Caco-2 (cell line): Measurements from ENCODE around the gene FAM118B. TPM values are rescaled to one million over a fixed set of nuclear protein-coding genes. Genes with fewer than 3 reads are reported as not detected.

Experiments
- BruUV-seq: library from RNA; stranded (reverse); fragments of 400-500 nt; replicated peaks from 2 replicates; lab custom pipeline; 2021; lab: Mats Ljungman, UMichigan
- CTCF ChIA-PET: fragments of 300-600 bp; sonication (Branson Sonifier 250); formaldehyde crosslinking; loops from one replicate; lab custom pipeline; 2022; ENCODE audit warnings: antibody characterized with exemption; lab: Charles Lee
- POLR2A ChIA-PET: fragments of 300-600 bp; sonication (Branson Sonifier 250); formaldehyde crosslinking; loops from one replicate; lab custom pipeline; 2022; ENCODE audit warnings: antibody characterized with exemption; lab: Charles Lee
- DNase-seq, 2 experiments: peaks; one replicate each; pipeline versions ENCODE4 v3.0.0 to v3.0.0-alpha.2; 2020 to 2022
- H3K27me3 ChIP-seq: replicated peaks from 2 replicates; pipeline ENCODE4 v1.6.0; 2011; ENCODE audit warnings: low read length; ENCODE audit not compliant: control insufficient read depth, insufficient read depth
- H3K36me3 ChIP-seq: 2 replicates; pipeline ENCODE4 v1.5.1; 2011; ENCODE audit warnings: low read length; ENCODE audit not compliant: control insufficient read depth, insufficient read depth
- H3K4me1 ChIP-seq: fragments of 250-450 bp; sonication (Bioruptor Pico); 2 replicates; pipeline ENCODE4 v1.5.1; 2020; ENCODE audit warnings: mild to moderate bottlenecking
- H3K4me3 ChIP-seq: 2 replicates; pipeline ENCODE4 v1.5.1; 2011; ENCODE audit warnings: low read depth, mild to moderate bottlenecking, control low read depth, low read length
- H3K9me3 ChIP-seq: fragments of 250-450 bp; sonication (Bioruptor Pico); 2 replicates; pipeline ENCODE4 v1.5.1; 2020; ENCODE audit warnings: mild to moderate bottlenecking, moderate library complexity
- H3K27ac Mint-ChIP-seq: one replicate; pipeline ENCODE4 v1.8.0; 2022; ENCODE audit warnings: mixed read lengths; ENCODE audit not compliant: unreplicated experiment
- H3K27me3 Mint-ChIP-seq: one replicate; pipeline ENCODE4 v1.8.0; 2022; ENCODE audit warnings: mixed read lengths; ENCODE audit not compliant: insufficient read depth, unreplicated experiment
- H3K36me3 Mint-ChIP-seq: one replicate; pipeline ENCODE4 v1.8.0; 2022; ENCODE audit warnings: mild to moderate bottlenecking, mixed read lengths; ENCODE audit not compliant: insufficient read depth, unreplicated experiment
- H3K4me1 Mint-ChIP-seq: one replicate; pipeline ENCODE4 v1.8.0; 2022; ENCODE audit warnings: low read depth, mixed read lengths; ENCODE audit not compliant: unreplicated experiment
- H3K4me3 Mint-ChIP-seq: one replicate; pipeline ENCODE4 v1.8.0; 2022; ENCODE audit warnings: mild to moderate bottlenecking, moderate library complexity, mixed read lengths; ENCODE audit not compliant: unreplicated experiment
- H3K9me3 Mint-ChIP-seq: one replicate; pipeline ENCODE4 v1.8.0; 2022; ENCODE audit warnings: mixed read lengths; ENCODE audit not compliant: unreplicated experiment
- CTCF ChIP-seq, 2 experiments: fragments of 200-600 bp in 1 of 2; IDR thresholded peaks; 1 replicate in 1 of 2; 2 replicates in 1 of 2; pipeline versions ENCODE4 v1.5.1 to v1.8.0; 2011 to 2022; ENCODE audit warnings: antibody characterized with exemption in 1 of 2, control low read depth in 1 of 2, inconsistent platforms in 1 of 2, low read depth in 1 of 2, low read length in 1 of 2, mild to moderate bottlenecking in 1 of 2, moderate library complexity in 1 of 2; ENCODE audit not compliant: insufficient read depth in 1 of 2, severe bottlenecking in 1 of 2, unreplicated experiment in 1 of 2
- intact Hi-C: fragments of 100-400 bp; cut with micrococcal nuclease; formaldehyde crosslinking; loops from one replicate; pipeline ENCODE4 v1.10.0; 2022; ENCODE audit not compliant: unreplicated experiment
- total RNA-seq: library from RNA; stranded (reverse); gene quantifications from 2 replicates; pipeline ENCODE4 v1.2.3, GENCODE V29; 2022

The FAM118B gene
- total RNA-seq, 1 experiment from 2014 or later = 36.5 TPM

- TF ChIP-seq CTCF (IDR thresholded peaks at IDR 0.05; ENCODE audit: insufficient read depth in 1 of 2, low read depth in 1 of 2, low read length in 1 of 2, severe bottlenecking in 1 of 2, unreplicated experiment in 1 of 2) = no peak
- Mint-ChIP-seq H3K27ac (no peak overlapping the region), H3K36me3 (no peaks in the 10 kb centered on the region), H3K9me3 (no peaks in the 10 kb centered on the region), H3K4me1 (peaks cover 7% of the 10 kb centered on the region), H3K27me3 (no peaks in the 10 kb centered on the region), H3K4me3 (no peak overlapping the region)
- no TSS peak for BruUV-seq
- Histone ChIP-seq H3K36me3 (no peaks in the 10 kb centered on the region), H3K4me1 (peaks cover 5% of the 10 kb centered on the region; the same call in 1 of the 2 replicates), H3K4me3 (no peak overlapping the region), H3K27me3 (no peaks in the 10 kb centered on the region), H3K9me3 (no peaks in the 10 kb centered on the region)
- ChIA-PET POLR2A (no interaction called here), CTCF (no interaction called here)
- intact Hi-C loops = no loop called here
- DNase-seq = no peak
These were observed 46.3 kb upstream of the FAM118B start for GRCh38 chr11:126165311-126165720.

- Mint-ChIP-seq H3K9me3 (no peaks in the 10 kb centered on the region), H3K27ac (no peak overlapping the region), H3K27me3 (no peaks in the 10 kb centered on the region), H3K4me3 (no peak overlapping the region), H3K36me3 (no peaks in the 10 kb centered on the region), H3K4me1 (peaks cover 7% of the 10 kb centered on the region)
- TF ChIP-seq CTCF (IDR thresholded peaks at IDR 0.05; ENCODE audit: insufficient read depth in 1 of 2, low read depth in 1 of 2, low read length in 1 of 2, severe bottlenecking in 1 of 2, unreplicated experiment in 1 of 2) = no peak
- Histone ChIP-seq H3K4me1 (peaks cover under 1% of the 10 kb centered on the region; the same call in 1 of the 2 replicates), H3K36me3 (no peaks in the 10 kb centered on the region), H3K4me3 (no peak overlapping the region), H3K27me3 (no peaks in the 10 kb centered on the region), H3K9me3 (no peaks in the 10 kb centered on the region)
- no TSS peak for BruUV-seq
- POLR2A ChIA-PET = no interaction called here
- no peak for DNase-seq
- CTCF ChIA-PET = no interaction called here
- intact Hi-C loops = no loop called here
These were observed 45.8 kb upstream of the FAM118B start for GRCh38 chr11:126165757-126166156.

GRCh38 chr11:126166413-126166812 is 45.2 kb upstream of the FAM118B start:
- Mint-ChIP-seq H3K4me3 (no peak overlapping the region), H3K9me3 (no peaks in the 10 kb centered on the region), H3K4me1 (peaks cover 7% of the 10 kb centered on the region), H3K27me3 (no peaks in the 10 kb centered on the region), H3K36me3 (no peaks in the 10 kb centered on the region), H3K27ac (no peak overlapping the region)
- ChIA-PET POLR2A (no interaction called here), CTCF (no interaction called here)
- Histone ChIP-seq H3K4me3 (no peak overlapping the region), H3K4me1 (no peaks in the 10 kb centered on the region; the same call in 1 of the 2 replicates), H3K36me3 (no peaks in the 10 kb centered on the region), H3K9me3 (no peaks in the 10 kb centered on the region), H3K27me3 (no peaks in the 10 kb centered on the region)
- no peak for TF ChIP-seq CTCF (IDR thresholded peaks at IDR 0.05; ENCODE audit: insufficient read depth in 1 of 2, low read depth in 1 of 2, low read length in 1 of 2, severe bottlenecking in 1 of 2, unreplicated experiment in 1 of 2)
- intact Hi-C loops = no loop called here
- DNase-seq = no peak
- no TSS peak for BruUV-seq
